Measurements from ENCODE around the gene TMEM87A. TPM values are rescaled to one million over a fixed set of nuclear protein-coding genes. Genes with fewer than 3 reads are reported as not detected.

TMEM87A gene
- total RNA-seq, 1 experiment from 2014 or later: 31.2 TPM

DNA sequence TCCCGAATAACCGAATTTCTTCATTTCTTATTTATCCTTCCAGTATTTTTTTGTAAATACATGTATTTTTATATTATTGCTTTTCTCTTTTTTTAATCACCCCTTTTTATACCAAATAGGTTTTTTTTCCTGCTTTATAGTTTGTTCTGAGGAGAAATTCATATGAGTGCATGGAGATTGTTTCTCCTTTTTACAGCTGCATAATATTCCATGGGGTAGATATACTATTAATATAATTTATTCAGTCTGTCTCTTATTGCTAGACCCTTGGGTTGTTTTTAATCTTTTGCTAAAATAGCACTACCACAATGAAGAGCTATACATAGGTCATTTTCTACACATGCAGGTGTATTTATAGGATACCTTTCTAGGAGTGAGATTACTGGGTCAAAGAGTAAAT lies 3.5 kb upstream of the TMEM87A start:
- intact Hi-C loops (cut with micrococcal nuclease; ENCODE audit: unreplicated experiment): no loop called here
- Mint-ChIP-seq H3K27me3 (ENCODE audit: unreplicated experiment) (no peaks in the 10 kb centered on the region), H3K4me1 (ENCODE audit: low read depth, unreplicated experiment) (no peaks in the 10 kb centered on the region), H3K36me3 (ENCODE audit: insufficient read depth, unreplicated experiment) (peaks cover 22% of the 10 kb centered on the region), H3K4me3 (ENCODE audit: low read depth, unreplicated experiment) (no peak overlapping the region), H3K9me3 (ENCODE audit: low read depth, unreplicated experiment) (no peaks in the 10 kb centered on the region), H3K27ac (ENCODE audit: unreplicated experiment) (no peak overlapping the region)
- DNase-seq: no peak
- CTCF ChIA-PET: no interaction called here
- TF ChIP-seq CTCF (IDR thresholded peaks at IDR 0.05; ENCODE audit: unreplicated experiment): no peak
- BruUV-seq (replicated peaks): no TSS peak

DNA sequence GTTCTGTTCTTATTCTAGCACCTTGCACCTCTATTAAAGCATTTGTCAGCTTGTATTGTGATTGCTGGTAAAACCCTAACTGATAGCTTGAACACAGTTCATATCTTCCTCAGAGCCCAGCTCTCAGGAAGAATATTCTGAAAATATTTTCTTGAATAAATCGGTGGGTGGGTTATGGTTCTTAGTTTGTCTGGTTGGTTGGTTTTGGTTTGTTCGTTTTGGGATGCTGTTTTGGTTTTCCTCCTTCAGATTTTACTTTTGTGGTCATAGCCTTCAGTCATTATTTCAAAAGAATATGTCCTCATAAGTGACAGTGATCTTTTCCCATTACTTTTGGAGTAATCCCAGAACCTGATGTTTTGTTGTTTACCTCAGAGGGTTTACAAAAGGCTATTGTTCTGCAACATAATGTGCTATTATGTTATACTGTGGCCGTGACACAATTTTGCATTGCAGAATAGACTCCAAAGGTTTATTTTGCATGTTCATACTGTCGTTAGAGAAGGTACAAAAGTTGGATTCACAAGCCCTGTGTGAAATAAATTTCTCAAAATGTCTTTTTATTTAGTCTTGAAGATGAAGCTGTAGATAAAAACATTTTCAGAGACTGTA lies 2.7 kb upstream of the TMEM87A start:
- Mint-ChIP-seq H3K27ac (ENCODE audit: unreplicated experiment) (peak overlapping the region; percentile 88), H3K36me3 (ENCODE audit: insufficient read depth, unreplicated experiment) (peaks cover 22% of the 10 kb centered on the region)
- CTCF ChIA-PET: no interaction called here

DNA sequence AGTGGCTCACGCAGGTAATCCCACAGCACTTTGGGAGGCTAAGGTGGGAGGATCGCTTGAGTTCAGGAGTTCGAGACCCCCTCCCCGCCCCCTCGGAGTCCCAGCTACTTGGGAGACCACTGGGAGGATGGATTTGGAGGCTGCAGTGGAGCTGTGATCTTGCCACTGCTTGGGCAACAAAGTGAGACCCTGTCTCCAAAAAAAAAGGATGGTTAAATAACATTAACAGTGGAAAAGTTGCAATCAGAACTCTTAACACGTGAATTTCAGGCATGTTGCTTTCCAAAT lies 1.4 kb upstream of the TMEM87A start:
- CTCF ChIA-PET: no interaction called here

More for the DNA sequence above, 2.7 kb upstream of the TMEM87A start:
- TF ChIP-seq CTCF (IDR thresholded peaks at IDR 0.05; ENCODE audit: unreplicated experiment): no peak
- no TSS peak for BruUV-seq (replicated peaks)
- DNase-seq: no peak
- Mint-ChIP-seq H3K4me1 (ENCODE audit: low read depth, unreplicated experiment) (no peaks in the 10 kb centered on the region), H3K4me3 (ENCODE audit: low read depth, unreplicated experiment) (peak overlapping the region; percentile 88), H3K9me3 (ENCODE audit: low read depth, unreplicated experiment) (no peaks in the 10 kb centered on the region), H3K27me3 (ENCODE audit: unreplicated experiment) (no peaks in the 10 kb centered on the region)
- intact Hi-C loops (cut with micrococcal nuclease; ENCODE audit: unreplicated experiment): no loop called here

GRCh38 chr15:42273900-42274701 lies 868 bp upstream of the TMEM87A start:
- no peaks in the 10 kb centered on the region for H3K9me3 Mint-ChIP-seq (ENCODE audit: low read depth, unreplicated experiment)
- peak; percentile 24 for DNase-seq
- H3K36me3 Mint-ChIP-seq (ENCODE audit: insufficient read depth, unreplicated experiment): peaks cover 22% of the 10 kb centered on the region
- H3K4me1 Mint-ChIP-seq (ENCODE audit: low read depth, unreplicated experiment): no peaks in the 10 kb centered on the region
- H3K27me3 Mint-ChIP-seq (ENCODE audit: unreplicated experiment): no peaks in the 10 kb centered on the region
- peak overlapping the region; percentile 93 for H3K27ac Mint-ChIP-seq (ENCODE audit: unreplicated experiment)
- intact Hi-C loops (cut with micrococcal nuclease; ENCODE audit: unreplicated experiment): no loop called here
- TF ChIP-seq CTCF (IDR thresholded peaks at IDR 0.05; ENCODE audit: unreplicated experiment): no peak
- TSS peak; percentile 60 for BruUV-seq (replicated peaks)
- CTCF ChIA-PET: interaction anchor here (0.6 kb wide), 2 partner anchors 28 to 521 kb away, joined by 5 read pairs; no protein-coding TSS in a partner anchor
- H3K4me3 Mint-ChIP-seq (ENCODE audit: low read depth, unreplicated experiment): peak overlapping the region; percentile 88

More for the DNA sequence above, 1.4 kb upstream of the TMEM87A start:
- Mint-ChIP-seq H3K4me3 (ENCODE audit: low read depth, unreplicated experiment) (peak overlapping the region; percentile 88), H3K27ac (ENCODE audit: unreplicated experiment) (peak overlapping the region; percentile 93), H3K9me3 (ENCODE audit: low read depth, unreplicated experiment) (no peaks in the 10 kb centered on the region), H3K4me1 (ENCODE audit: low read depth, unreplicated experiment) (no peaks in the 10 kb centered on the region), H3K27me3 (ENCODE audit: unreplicated experiment) (no peaks in the 10 kb centered on the region), H3K36me3 (ENCODE audit: insufficient read depth, unreplicated experiment) (peaks cover 22% of the 10 kb centered on the region)
- no TSS peak for BruUV-seq (replicated peaks)
- DNase-seq: no peak
- intact Hi-C loops (cut with micrococcal nuclease; ENCODE audit: unreplicated experiment): no loop called here
- TF ChIP-seq CTCF (IDR thresholded peaks at IDR 0.05; ENCODE audit: unreplicated experiment): no peak

All from Calu3 (cell line).